T-helper 22 cell (primary cell): ENCODE results near the gene MAST4.
A peak's percentile ranks its signal among the peaks of the same experiment; 100 is the strongest.

Experiments used
- DNase-seq: peaks from one replicate; pipeline ENCODE4 v3.0.0-alpha.2; 2020; ENCODE audit warnings: low read depth

The MAST4 gene

GRCh38 chr5:67214707-67215447 lies 618.7 kb downstream of the MAST4 start:
- no peak for DNase-seq

DNA sequence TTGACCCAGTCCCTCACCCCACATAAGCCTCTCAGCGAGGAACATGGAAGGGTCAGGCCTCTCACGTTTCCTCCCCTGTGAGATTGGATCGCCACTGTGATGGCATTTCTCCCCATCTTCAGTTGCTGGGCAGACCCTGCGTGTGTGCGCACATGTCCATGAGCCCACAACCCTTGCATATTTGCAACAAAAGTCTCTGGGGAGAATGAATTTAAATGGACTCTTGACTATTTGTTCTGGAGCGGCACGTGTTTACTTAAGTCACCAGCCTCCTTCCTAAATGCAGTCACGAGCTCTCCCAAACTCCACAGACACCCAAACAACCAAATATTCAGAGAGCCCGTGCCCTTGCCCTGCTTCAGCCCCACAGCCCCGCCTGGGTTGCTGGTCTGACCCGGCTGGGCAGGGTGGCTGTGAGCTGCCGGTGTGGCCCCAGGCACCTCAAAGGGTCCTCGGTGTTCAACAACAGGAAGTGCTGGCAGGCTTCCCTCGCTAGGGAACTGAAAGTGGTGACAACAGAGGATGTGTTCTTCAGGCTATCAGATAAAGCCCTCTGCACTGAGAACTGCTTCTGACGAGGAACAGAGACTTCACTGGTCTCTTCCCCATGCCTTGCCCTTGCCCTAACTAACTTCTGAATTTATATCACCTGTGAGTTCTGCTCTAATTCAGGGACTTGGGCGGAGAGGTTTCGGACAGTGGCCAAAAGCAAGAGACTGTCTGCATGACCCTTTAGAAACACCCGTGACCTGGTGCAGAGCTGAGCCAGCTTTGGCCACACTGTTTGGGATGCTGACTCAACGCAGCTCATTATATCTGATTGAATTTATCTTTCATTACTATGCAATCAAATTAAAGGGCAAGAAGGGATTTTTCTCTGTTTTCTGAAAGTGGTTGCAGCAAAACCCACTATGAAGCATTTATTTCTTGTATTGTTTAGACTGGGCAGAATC lies 619.6 kb downstream of the MAST4 start:
- peak; percentile 45 for DNase-seq

DNA sequence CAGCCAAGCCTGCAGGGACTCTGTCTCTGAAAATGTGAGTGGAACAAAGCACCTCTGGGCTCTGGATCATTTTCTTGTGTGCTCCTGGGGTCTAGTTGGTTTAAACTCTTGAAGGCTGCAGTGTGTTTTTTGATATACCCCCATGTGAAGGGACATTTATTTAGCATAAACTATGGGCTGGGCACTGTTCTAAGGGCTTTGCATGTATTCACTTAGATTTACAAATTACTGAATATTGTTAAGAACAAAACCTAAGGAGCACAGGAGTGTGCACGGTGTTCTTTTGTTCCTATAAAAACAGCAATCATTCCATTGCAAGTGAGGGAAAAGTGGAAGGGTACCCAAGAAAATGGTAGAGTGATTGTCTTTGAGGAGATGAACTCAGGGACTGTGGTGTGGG lies 620.4 kb downstream of the MAST4 start:
- no peak for DNase-seq
